OCI-LY7 (cell line): ENCODE measurements around the gene CAMK4. TPM values are rescaled to one million over a fixed set of nuclear protein-coding genes. Genes with fewer than 3 reads are reported as not detected.

ENCODE experiments used
- BruUV-seq: library from RNA; stranded (reverse); fragments of 400-500 nt; replicated peaks from 2 replicates; lab custom pipeline; 2021; lab: Mats Ljungman, UMichigan
- CTCF ChIA-PET: fragments of 300-600 bp; sonication (Branson Sonifier 250); formaldehyde crosslinking; loops from one replicate; lab custom pipeline; 2022; ENCODE audit warnings: antibody characterized with exemption; ENCODE audit not compliant: unreplicated experiment; lab: Charles Lee
- POLR2A ChIA-PET: fragments of 300-600 bp; sonication (Branson Sonifier 250); formaldehyde crosslinking; loops from one replicate; lab custom pipeline; 2022; ENCODE audit warnings: antibody characterized with exemption; lab: Charles Lee
- DNase-seq: peaks from one replicate; pipeline ENCODE4 v3.0.0-alpha.2; 2015; ENCODE audit warnings: low spot score
- H2AFZ ChIP-seq: fragments of 200-600 bp; sonication (generic), shearing (Covaris generic); 2 replicates; pipeline ENCODE4 v1.6.1; 2014; ENCODE audit warnings: mild to moderate bottlenecking, antibody characterized with exemption, low read length, moderate library complexity
- H3K27ac ChIP-seq: fragments of 200-600 bp; sonication (generic); 2 replicates; pipeline ENCODE4 v1.5.1; 2014; ENCODE audit warnings: mixed run types, low read depth, mild to moderate bottlenecking, moderate library complexity, low read length, inconsistent platforms; ENCODE audit not compliant: poor library complexity, severe bottlenecking
- H3K36me3 ChIP-seq: fragments of 200-600 bp; sonication (generic); 2 replicates; pipeline ENCODE4 v1.6.1; 2014; ENCODE audit warnings: mild to moderate bottlenecking, antibody characterized with exemption, low read length, moderate library complexity, mixed read lengths; ENCODE audit not compliant: insufficient read depth
- H3K4me1 ChIP-seq: fragments of 200-600 bp; sonication (generic); 2 replicates; pipeline ENCODE4 v1.5.1; 2014; ENCODE audit warnings: mild to moderate bottlenecking, low read length; ENCODE audit not compliant: insufficient read depth, poor library complexity, severe bottlenecking
- H3K4me2 ChIP-seq: fragments of 200-600 bp; sonication (generic); 2 replicates; pipeline ENCODE4 v1.6.1; 2014; ENCODE audit warnings: mild to moderate bottlenecking, low read length
- H3K4me3 ChIP-seq: fragments of 200-600 bp; sonication (generic); 2 replicates; pipeline ENCODE4 v1.5.1; 2014; ENCODE audit warnings: mild to moderate bottlenecking, low read depth, low read length; ENCODE audit not compliant: poor library complexity, severe bottlenecking
- H3K79me2 ChIP-seq: fragments of 200-600 bp; sonication (generic); 2 replicates; pipeline ENCODE4 v1.6.1; 2016; ENCODE audit warnings: low read depth, mild to moderate bottlenecking, low read length, moderate library complexity, mixed read lengths; ENCODE audit not compliant: insufficient read depth
- H3K9me2 ChIP-seq: fragments of 200-600 bp; sonication (generic); 2 replicates; pipeline ENCODE4 v1.6.1; 2016; ENCODE audit warnings: mild to moderate bottlenecking, low read length, mixed read lengths; ENCODE audit not compliant: insufficient read depth
- H3K9me3 ChIP-seq: fragments of 200-600 bp; sonication (generic); 2 replicates; pipeline ENCODE4 v1.6.1; 2014; ENCODE audit warnings: mild to moderate bottlenecking, mixed run types, low read length, mixed read lengths
- H4K20me1 ChIP-seq: fragments of 200-600 bp; sonication (generic); 2 replicates; pipeline ENCODE4 v1.6.1; 2014; ENCODE audit warnings: mild to moderate bottlenecking, antibody characterized with exemption, low read length, moderate library complexity, mixed read lengths; ENCODE audit not compliant: insufficient read depth
- CTCF ChIP-seq: fragments of 200-600 bp; sonication (generic); conservative IDR thresholded peaks from 2 replicates; pipeline ENCODE4 v1.5.1; 2014; ENCODE audit warnings: mild to moderate bottlenecking, antibody characterized with exemption, low read length, moderate library complexity, mixed read lengths
- EZH2phosphoT487 ChIP-seq: fragments of 200-600 bp; sonication (generic); IDR thresholded peaks from 2 replicates; pipeline ENCODE4 v1.6.1; 2018; ENCODE audit warnings: low read depth, borderline replicate concordance, mild to moderate bottlenecking, mixed run types, antibody characterized with exemption, low read length, moderate library complexity, mixed read lengths
- intact Hi-C: fragments of 100-400 bp; cut with micrococcal nuclease; formaldehyde crosslinking; loops from one replicate; pipeline ENCODE4 v1.10.0; 2022; ENCODE audit not compliant: unreplicated experiment
- total RNA-seq, 2 experiments: library from RNA; depleted of rRNA in 1 of 2; stranded (reverse); fragments of >200 nt in 1 of 2; shearing (Covaris generic) in 1 of 2; gene quantifications; 2 replicates each; pipeline ENCODE4 v1.2.3, GENCODE V29; 2014 to 2022

Gene CAMK4
- total RNA-seq, 2 experiments from 2014 or later = 25.4 to 40.2 TPM

- intact Hi-C loops = no loop called here
- CTCF ChIA-PET = no interaction called here
- no peak overlapping the region for H3K27ac ChIP-seq
- H3K79me2 ChIP-seq = peaks cover 57% of the 10 kb centered on the region; the same call in 1 of the 2 replicates
- POLR2A ChIA-PET = interaction anchor here (0.6 to 4.2 kb wide), 5 partner anchors 11 to 691 kb away, joined by 3 to 25 read pairs (median 3); no protein-coding TSS in a partner anchor
- H2AFZ ChIP-seq = no peak overlapping the region
- H3K4me3 ChIP-seq = no peak overlapping the region
- H3K9me2 ChIP-seq = no peaks in the 10 kb centered on the region
- peaks cover 24% of the 10 kb centered on the region; the same call in 1 of the 2 replicates for H4K20me1 ChIP-seq
- no TSS peak for BruUV-seq
- TF ChIP-seq CTCF (no peak), EZH2phosphoT487 (no peak)
- DNase-seq = no peak
- H3K9me3 ChIP-seq = no peaks in the 10 kb centered on the region
- H3K4me2 ChIP-seq = no peak overlapping the region
- H3K36me3 ChIP-seq = peaks cover 26% of the 10 kb centered on the region
- peaks cover 28% of the 10 kb centered on the region for H3K4me1 ChIP-seq
These were observed 283.1 kb downstream of the CAMK4 start for GRCh38 chr5:111507276-111507675.

- Histone ChIP-seq H3K9me2 (no peaks in the 10 kb centered on the region), H4K20me1 (peaks cover 24% of the 10 kb centered on the region; the same call in 1 of the 2 replicates), H3K4me3 (peak overlapping the region; percentile 91), H3K36me3 (peaks cover 20% of the 10 kb centered on the region), H3K4me2 (peak overlapping the region; percentile 92), H3K4me1 (peaks cover 38% of the 10 kb centered on the region), H3K9me3 (no peaks in the 10 kb centered on the region), H3K79me2 (peaks cover 57% of the 10 kb centered on the region; the same call in 1 of the 2 replicates), H2AFZ (no peak overlapping the region), H3K27ac (no peak overlapping the region)
- no TSS peak for BruUV-seq
- ChIA-PET POLR2A (interaction anchor here (0.7 to 1.8 kb wide), 8 partner anchors 13 to 652 kb away, joined by 3 to 5 read pairs (median 4); no protein-coding TSS in a partner anchor), CTCF (no interaction called here)
- TF ChIP-seq EZH2phosphoT487 = no peak
- no peak for TF ChIP-seq CTCF
- peak; percentile 8 for DNase-seq
- intact Hi-C loops = no loop called here
These were observed 284.9 kb downstream of the CAMK4 start for GRCh38 chr5:111509119-111509518.
